Measurements from ENCODE around the gene GH2.
A peak's percentile ranks its signal among the peaks of the same experiment; 100 is the strongest.
"Not testable (repeated sequence)": the region's sequence is repeated elsewhere in the genome, so short reads cannot be mapped to it uniquely, and the experiment has no call there.

GH2 gene
- total RNA-seq = 0 to 1.4 (median 0) reads per million in 17 experiments

DNA sequence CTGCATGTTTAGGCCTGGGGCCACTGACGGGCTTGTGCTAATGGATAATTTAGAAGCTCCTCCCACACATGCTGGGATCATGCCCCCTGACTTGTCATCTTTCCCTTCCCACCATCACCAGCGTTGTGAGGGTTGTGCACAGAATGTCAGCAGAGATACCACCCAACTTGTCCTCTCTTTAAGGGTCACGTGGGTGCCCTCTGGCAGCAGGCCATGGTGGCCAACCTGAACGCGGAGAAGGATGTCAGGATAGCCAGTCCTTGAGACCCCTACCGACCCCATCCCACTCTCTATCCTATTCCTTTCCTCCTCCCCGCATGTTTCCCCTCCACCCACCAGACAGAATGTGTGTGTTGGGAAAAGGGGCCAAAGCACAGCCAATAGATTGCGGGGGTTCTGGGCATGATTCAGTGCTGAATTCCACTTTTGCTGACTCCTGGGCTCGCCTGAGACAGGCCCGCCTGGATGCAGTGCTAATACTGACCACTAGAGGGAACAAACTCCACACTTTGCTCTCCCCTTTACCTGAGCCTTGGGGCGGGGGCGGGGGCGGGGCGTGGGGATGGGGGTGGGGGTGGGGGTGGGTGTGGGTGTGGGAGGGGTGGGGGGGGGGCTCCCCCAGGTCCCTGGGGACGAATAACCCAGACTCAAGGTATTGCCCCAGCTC is at the start of gene GH2:
GH2 (minus strand) TSS at position 10 of the 667 bp plus-strand sequence. CDS start 143 bp downstream, outside the sequence.
- peak; percentile 58 to 72 (median 65) for DNase-seq

DNA sequence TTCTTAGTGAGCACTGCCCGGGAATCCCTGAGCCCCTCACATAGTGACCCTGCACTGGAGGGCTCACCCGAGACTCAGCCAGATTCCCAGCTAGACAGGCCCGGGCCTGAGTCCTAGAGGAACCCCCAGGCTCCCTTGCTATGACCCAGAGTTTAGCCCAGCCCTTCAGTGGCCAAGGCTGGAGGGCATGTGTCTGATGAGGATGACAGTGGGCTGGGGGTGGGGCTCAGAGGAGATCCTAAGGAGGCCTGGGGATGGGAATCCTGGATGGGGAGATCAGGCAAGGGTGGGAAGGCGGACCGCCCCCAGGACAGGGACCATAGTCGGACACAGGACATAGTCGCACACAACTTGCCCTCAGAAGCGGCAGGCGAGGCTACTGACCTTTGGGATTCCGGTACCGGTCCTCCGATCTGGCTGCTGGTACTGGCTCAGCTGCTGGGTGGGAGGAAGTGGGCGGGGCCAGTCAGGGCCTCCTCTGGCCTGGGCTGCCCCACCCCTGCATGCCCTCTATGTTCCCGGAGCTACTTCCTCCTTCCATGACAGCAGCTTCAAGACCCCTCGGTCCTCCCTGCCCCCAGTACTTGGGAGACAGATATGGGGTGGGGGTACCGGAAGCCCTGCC is 49.3 kb upstream of the GH2 start:
- peak; percentile 65 to 84 (median 80) for DNase-seq

DNA sequence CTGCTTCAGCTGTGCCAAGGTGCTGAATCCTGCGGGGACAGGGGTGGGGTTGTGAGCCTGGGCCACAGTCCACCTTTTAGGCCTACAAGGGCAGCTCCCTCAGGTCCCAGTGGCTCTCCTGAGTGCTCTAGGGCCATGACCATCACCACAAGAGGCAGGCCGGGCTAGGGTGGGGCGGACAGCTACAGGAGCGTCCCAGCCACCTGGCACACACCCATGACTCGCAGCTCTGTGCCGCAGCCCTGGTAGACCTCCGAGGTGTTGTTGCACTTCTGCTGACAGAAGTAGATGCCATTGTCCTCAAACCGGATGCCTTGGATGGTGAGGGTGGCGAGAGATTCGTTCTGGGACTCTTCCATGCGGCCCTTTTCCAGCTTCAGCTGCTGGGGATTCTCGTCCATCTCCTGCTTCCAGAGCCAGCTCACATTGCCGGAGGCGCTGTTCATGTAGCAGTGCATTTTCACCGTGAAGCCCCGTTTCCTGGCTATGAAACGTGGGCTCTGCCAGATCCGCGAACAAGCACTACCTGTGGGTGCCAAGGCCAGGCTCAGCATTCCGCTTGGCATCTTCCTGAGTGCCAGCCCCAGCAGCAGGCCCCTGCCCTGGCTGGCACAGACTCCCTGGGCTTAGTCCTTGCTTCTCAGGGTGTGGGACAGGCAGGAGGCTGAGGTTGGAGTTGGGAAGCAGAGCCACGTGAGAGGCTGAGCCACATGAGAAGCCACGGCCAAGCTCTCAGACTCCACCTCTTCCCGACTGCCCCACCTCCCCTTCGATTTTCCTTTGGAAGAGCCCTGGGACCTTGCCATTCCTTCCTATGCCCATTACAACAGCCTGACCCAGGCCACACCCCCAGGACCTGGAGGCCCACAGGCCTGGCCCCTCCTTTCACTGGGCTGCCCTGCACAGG is 48.4 kb upstream of the GH2 start:
- no peak for DNase-seq

DNA sequence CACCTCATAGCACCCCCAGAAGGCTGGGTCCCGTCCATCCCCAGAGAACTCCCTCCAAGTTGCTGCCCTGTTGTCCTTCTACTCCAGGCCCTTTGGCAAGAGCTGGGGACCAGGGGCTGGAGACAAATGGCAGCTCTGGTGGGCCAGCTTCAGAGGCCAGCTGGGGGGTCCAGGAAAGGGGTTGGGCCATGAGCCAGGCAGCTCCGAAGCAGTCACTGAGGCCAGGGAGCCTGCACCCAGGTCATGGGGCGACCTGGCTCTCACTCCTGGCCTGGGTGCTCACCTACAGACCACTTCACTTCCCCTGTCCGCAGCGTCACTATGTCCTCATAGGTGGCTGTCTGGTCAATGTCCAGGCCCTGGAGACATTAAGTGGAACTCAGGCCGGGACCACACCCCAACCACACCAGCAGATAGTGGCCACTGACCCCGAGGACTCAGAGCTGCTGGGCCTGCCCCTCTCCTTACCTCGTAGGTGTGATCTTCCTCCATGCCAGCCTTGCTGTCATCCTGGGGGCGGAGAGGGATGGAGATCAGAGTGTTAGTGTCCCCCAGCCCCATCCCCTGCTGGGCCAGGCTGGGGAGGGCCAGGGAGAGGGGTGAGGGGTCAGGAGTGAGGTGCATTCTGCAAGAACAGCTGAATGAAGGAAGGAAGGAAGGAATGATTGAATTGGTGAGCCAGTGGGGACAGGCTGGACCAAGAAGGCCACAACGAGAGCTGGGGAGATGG is 47.4 kb upstream of the GH2 start:
- no peak for DNase-seq

DNA sequence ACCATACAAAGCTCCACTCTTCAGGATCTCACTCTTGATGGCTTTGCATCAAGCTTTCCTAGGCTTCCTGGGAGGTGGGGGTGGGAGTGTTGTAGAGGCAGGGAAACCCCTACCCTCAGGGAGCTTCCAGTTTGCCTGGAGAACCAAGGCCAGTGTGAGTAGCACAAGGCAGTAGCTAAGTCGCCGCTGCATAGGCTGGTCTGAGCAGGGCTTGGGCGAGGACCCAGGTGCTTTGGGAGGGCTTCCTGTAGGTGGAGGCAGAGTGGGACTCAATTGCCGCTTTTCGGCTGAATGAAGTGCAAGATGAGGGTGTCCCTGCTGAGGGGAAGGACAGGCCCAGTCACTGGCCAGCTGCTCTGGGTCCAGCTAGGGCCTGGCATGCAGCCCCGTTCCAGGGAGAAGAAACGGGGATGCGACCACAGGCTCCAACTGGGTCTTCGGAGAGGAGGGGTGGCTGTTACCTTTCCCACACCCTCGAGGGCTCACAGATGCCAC is 46.5 kb upstream of the GH2 start:
- DNase-seq = no peak

DNA sequence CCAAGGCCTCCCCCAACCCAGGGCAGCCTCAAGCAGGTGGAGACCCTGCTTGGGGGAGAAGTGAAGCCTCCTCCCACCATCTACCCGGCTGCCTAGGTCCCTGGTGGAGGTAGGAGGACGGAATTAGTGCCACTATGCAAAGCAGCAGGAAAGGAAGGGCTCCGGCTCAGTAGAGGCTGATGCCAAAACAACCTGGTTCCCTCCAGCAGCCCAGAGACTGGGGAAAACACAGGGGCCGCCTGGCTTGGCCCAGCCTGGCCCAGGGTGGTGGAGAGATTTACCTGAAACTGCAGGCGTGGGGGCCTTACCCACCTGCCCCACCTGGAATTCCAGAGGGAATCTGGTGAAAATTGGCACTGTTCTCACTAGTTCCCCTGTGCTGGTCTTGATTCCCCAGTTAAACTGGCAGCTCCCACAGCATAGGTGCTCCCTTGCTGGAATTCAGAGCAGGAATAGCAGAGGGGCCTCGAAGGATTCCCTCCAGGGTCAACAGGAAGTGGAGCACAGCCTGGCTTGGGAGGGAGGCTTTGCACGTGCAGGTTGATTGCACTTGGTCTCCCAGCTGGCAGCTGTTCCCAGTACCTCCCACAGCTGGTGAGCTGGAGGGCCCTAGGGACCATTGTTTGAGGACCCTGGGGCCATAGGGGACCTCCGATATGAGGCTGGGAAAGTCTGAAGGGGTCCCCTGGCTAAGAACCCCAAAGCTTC is 45.9 kb upstream of the GH2 start:
- DNase-seq = no peak

DNA sequence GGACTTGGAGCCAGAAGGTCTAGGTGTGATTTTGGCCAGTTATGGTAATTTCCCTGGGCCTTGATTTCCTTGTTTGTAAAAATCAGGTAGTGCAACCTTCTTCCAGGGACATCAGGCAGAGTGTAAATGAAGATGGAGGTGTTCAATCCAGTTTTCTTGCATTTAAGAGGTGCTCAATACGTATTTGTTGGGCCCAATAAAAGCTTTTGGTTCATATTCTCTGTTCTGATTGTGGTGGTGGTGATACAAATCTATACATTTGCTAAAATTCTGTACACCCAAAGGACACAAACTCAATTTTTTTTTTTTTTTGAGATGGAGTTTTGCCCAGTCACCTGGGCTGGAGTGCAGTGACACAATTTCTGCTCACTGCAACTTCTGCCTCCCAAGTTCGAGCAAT is 44.4 kb upstream of the GH2 start:
- DNase-seq = no peak

DNA sequence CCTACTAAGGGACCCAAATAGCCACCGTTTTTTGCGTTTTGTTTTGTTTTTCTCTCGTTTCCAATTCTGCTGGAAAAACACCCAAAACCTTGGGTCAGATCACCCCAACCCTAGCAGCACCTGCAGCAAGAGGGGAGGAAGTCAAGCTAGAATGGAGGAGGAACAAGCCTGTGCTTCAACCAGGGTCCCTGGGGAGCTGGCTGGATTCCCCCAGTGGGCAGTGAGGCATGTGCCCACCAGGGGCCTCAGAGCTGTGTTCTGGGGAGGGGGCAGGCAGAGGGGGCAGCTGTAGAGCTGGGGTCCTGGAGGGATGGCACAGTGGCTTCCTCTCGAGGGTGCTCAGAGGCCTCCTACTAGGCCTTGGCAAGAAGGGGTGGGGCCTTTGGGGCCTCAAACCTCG is 43.9 kb upstream of the GH2 start:
- no peak for DNase-seq

DNA sequence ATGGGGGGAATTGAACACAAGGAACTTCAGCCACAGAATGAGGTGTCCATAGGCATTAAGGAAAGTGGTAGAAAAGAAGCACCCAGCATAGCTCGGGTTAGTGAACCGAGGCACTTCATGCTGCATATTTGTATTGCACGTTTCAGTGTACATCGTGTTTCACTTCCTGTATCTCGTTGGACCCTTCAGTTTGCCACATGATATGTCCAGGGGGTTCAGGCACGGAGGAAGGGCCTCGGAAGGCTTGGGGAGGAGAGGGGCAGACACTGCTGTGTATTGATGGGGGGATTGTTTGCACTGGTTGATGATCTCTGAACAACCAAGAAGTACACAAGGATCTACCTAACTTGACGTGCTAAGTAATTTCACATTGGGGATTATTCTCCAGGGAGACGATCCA is 40.7 kb upstream of the GH2 start:
- DNase-seq = peak in 1 of 4 experiments; percentile 15

DNA sequence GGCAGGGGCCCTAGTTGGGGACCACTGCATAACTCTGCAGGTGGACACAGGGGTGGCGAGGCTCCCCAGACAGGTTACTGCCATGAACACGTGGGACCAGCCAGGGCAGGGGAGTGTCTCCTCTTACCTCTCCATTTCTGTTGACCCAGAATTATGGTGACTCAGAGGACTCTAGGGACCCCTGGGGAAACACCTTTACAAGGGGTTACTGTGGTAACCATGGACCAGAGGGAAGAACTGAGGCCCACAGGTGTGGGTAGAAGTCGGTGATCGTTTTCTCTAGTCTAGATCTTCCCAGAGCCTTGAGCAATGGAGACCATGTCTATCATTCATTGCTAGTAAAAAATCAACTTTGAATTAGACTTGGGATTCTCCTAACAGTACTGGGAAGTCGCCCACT is 39.0 kb upstream of the GH2 start:
- not testable (repeated sequence) for DNase-seq

DNA sequence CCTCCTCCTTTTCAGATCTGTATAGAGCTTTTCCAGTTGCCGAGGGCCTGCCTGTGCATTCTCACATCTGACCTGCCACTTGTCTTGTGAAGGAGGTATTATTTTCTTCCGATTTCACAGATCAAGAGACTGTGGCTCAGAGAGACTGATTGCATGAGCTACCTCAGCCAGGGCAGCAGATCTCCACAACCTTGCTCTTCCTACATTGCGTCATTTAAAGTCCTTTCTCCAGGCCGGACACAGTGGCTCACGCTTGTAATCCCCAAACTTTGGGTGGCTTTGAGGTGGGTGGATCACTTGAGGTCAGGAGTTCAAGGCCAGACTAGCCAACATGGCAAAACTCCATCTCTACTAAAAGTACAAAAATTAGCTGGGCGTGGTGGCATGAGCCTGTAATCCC is 38.3 kb upstream of the GH2 start:
- not testable (repeated sequence) for DNase-seq

DNA sequence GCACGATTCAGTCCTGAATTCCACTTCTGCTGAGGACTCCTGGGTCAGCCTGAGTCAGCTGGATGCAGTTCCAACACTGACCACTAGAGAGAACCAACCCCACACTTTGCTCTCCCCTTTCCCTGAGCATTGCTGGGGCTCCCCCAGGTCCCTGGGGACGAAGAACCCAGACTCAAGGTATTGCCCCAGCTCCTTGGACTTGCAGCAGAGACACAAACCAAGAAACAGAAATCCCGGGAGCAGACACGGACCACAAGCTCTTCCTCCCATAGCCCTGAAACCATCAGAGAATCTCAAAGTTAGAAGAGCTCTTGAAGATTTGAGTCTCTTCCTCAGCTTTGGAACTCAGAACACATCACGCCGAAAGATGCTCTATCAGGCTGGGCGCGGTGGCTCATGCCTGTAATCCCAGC is 37.6 kb upstream of the GH2 start:
- DNase-seq = peak; percentile 72 to 81 (median 78)

DNA sequence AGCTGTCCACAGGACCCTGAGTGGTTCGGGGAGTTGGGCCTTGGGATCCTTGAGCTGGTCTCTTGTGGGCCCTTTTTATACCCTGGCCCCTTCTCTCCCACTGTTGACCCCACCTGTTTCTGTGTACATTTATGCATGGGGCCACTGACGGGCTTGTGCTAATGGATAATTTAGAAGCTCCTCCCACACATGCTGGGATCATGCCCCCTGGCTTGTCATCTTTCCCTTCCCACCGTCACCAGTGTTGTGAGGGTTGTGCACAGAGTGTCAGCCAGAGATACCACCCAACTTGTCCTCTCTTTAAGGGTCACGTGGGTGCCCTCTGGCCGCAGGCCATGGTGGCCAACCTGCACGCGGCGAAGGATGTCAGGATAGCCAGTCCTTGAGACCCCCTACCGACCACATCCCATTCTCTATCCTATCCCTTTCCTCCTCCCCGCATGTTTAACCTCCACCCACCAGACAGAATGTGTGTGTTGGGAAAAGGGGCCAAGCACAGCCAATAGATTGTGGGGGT is 37.1 kb upstream of the GH2 start, which contains the start of gene GH1:
GH1 (minus strand) TSS at position 51 of the 517 bp plus-strand sequence. CDS start 63 bp downstream, outside the sequence.
- DNase-seq = not testable (repeated sequence)

DNA sequence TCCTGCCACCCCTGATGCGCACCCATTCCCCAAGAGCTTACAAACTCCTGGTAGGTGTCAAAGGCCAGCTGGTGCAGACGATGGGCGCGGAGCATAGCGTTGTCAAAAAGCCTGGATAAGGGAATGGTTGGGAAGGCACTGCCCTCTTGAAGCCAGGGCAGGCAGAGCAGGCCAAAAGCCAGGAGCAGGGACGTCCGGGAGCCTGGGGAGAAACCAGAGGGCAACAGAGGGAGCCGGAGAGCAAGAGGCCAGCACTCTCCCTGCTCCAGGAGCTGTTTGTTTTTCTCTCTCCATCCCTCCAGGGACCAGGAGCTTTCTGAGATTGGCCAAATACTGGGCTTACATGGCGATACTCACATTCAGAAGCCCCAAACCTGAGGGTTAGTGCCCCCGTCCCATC is 36.6 kb upstream of the GH2 start:
- DNase-seq = no peak

DNA sequence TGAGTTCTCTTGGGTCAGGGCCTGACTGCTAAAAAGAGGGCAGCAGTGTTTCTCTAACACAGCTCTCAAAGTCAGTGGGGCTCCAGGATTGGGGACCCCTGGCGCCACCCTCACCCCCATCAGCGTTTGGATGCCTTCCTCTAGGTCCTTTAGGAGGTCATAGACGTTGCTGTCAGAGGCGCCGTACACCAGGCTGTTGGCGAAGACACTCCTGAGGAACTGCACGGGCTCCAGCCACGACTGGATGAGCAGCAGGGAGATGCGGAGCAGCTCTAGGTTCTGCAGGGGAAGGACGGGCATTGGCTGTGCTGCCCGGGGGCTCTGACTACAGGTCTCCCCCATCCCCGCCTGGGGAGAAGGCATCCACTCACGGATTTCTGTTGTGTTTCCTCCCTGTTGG is 35.9 kb upstream of the GH2 start:
- no peak for DNase-seq

DNA sequence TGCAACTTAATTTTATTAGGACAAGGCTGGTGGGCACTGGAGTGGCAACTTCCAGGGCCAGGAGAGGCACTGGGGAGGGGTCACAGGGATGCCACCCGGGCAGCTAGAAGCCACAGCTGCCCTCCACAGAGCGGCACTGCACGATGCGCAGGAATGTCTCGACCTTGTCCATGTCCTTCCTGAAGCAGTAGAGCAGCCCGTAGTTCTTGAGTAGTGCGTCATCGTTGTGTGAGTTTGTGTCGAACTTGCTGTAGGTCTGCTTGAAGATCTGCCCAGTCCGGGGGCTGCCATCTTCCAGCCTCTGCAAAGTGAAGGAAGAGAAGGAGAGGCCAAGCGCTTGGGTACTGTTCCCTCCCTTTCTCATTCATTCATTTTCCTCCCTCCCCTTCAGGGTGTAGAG is 35.5 kb upstream of the GH2 start:
- not testable (repeated sequence) for DNase-seq

DNA sequence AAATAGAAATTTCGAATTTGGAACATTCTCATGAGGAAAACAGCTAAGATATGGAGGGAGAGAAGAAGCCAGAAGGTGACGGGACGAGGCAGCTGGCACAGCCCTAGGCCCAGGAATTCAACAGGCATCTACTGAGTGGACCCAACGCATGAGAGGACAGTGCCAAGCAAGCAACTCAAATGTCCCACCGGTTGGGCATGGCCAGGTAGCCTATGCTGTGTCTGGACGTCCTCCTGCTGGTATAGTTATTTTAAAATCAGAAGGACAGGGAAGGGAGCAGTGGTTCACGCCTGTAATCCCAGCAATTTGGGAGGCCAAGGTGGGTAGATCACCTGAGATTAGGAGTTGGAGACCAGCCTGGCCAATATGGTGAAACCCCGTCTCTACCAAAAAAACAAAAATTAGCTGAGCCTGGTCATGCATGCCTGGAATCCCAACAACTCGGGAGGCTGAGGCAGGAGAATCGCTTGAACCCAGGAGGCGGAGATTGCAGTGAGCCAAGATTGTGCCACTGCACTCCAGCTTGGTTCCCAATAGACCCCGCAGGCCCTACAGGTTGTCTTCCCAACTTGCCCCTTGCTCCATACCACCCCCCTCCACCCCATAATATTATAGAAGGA is 34.9 kb upstream of the GH2 start:
- DNase-seq = no peak

DNA sequence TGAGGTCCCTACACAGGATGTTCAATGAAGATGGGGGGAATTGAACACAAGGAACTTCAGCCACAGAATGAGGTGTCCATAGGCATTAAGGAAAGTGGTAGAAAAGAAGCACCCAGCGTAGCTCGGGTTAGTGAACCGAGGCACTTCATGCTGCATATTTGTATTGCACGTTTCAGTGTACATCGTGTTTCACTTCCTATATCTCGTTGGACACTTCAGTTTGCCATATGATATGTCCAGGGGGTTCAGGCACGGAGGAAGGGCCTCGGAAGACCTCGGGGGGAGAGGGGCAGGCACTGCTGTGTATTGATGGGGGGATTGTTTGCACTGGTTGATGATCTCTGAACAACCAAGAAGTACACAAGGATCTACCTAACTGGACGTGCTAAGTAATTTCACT is 34.0 kb upstream of the GH2 start:
- DNase-seq = peak in 1 of 4 experiments; percentile 28

DNA sequence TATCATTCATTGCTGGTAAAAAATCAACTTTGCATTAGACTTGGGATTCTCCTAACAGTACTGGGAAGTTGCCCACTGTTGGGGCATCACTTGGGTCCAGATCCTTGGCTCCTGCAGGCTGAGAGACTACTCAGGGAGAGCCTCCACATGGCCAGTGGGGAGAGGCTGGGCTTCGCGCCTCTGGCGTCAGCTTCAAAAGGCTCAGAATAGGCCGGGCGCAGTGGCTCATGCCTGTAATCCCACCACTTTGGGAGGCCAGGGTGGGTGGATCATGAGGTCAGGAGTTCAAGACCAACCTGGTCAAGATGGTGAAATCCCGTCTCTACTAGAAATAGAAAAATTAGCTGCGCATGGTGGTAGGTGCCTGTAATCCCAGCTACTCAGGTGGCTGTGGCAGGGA is 32.7 kb upstream of the GH2 start:
- no peak for DNase-seq

DNA sequence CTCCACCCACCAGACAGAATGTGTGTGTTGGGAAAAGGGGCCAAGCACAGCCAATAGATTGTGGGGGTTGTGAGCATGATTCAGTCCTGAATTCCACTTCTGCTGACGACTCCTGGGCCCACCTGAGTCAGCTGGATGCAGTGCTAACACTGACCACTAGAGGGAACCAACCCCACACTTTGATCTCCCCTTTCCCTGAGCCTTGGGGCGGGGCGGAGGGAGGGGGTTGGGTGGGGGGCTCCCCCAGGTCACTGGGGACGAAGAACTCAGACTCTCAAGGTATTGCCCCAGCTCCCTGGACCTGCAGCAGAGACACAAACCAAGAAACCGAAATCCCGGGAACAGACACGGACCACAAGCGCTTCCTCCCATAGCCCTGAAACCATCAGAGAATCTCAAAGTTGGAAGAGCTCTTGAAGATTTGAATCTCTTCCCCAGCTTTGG is 29.9 kb upstream of the GH2 start:
- peak; percentile 32 to 58 (median 48) for DNase-seq

All from suppressor macrophage (primary cell).